22Rv1 (cell line): Measurements from ENCODE around the gene TP53RK.

Experiments
- CTCF ChIP-seq: fragments of 450-650 bp; IDR thresholded peaks from 2 replicates; pipeline ENCODE4 v1.5.1; 2017; ENCODE audit warnings: mild to moderate bottlenecking
- ZFX ChIP-seq: fragments of 450-650 bp; IDR thresholded peaks from 2 replicates; pipeline ENCODE4 v1.6.1; 2017; ENCODE audit warnings: antibody characterized with exemption, borderline replicate concordance

DNA sequence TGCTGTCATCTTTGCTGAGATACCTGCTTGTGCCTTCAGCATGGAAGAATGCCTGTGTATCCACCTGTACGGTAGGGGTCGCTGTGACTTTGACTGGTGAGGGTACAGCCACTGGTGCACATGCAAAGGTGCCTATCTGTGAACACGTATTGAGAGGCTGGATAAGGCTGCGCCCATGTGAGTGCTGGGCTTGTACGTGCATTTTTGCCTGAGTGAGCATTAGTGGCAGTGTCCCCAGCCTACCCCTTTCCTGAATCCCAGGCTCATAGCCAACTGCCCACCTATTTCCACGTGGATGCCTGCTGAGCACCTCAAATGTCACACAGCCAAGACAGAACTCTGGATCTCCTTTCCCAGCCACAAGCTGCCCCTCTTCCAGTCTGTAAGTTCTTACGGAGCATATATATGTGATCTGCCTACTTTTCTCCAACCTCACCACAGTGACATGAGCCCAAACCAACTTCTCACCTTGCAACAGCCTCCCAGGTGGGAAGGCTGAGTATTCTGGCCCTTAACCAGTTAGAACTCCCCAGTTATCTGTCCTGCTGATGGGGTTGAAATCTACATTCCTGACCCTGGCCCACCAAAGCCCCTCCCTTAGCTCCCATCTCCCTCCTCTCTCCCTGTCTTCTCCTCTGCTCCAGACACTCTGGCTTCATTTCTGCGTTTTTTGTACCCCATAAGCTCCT, 19.1 kb upstream of the TP53RK start:
- TF ChIP-seq CTCF (peak; percentile 90), ZFX (no peak)
